Natural killer cell (primary cell): ENCODE results near the gene PUS1. TPM values are rescaled to one million over a fixed set of nuclear protein-coding genes. Genes with fewer than 3 reads are reported as not detected.

Source experiments
- ATAC-seq, 3 donors: fragments of 150-1000 bp in 2 of 3; fragments of 200-7000 bp in 1 of 3; cut with Tn5 transposase; 1 replicate in 1 of 3; 2 replicates in 2 of 3; pipeline ENCODE4 v1.10.0; 2021; ENCODE audit warnings: mild to moderate bottlenecking in 2 of 3, moderate library complexity in 2 of 3
- DNase-seq, 2 donors: peaks; one replicate each; pipeline versions ENCODE4 v3.0.0 to v3.0.0-alpha.2; 2013 to 2021; ENCODE audit warnings: mixed read lengths in 1 of 2
- H3K27ac ChIP-seq: one replicate; pipeline ENCODE4 v1.5.1; 2013; ENCODE audit warnings: mild to moderate bottlenecking, low read length
- H3K27me3 ChIP-seq: one replicate; pipeline ENCODE4 v1.6.1; 2013; ENCODE audit warnings: low read length; ENCODE audit not compliant: control insufficient read depth, insufficient read depth
- H3K36me3 ChIP-seq: one replicate; pipeline ENCODE4 v1.6.1; 2013; ENCODE audit warnings: low read length; ENCODE audit not compliant: control insufficient read depth, insufficient read depth
- H3K4me1 ChIP-seq: one replicate; pipeline ENCODE4 v1.6.1; 2013; ENCODE audit warnings: low read length; ENCODE audit not compliant: control insufficient read depth, insufficient read depth
- H3K4me3 ChIP-seq: one replicate; pipeline ENCODE4 v1.5.1; 2013; ENCODE audit warnings: low read length
- H3K9me3 ChIP-seq: one replicate; pipeline ENCODE4 v1.6.1; 2013; ENCODE audit warnings: low read length; ENCODE audit not compliant: control insufficient read depth, insufficient read depth
- H3K27ac Mint-ChIP-seq, 2 donors: one replicate each; pipeline ENCODE4 v1.8.0; 2022; ENCODE audit warnings: mild to moderate bottlenecking in 2 of 2, mixed read lengths in 2 of 2, moderate library complexity in 1 of 2
- H3K27me3 Mint-ChIP-seq, 2 donors: one replicate each; pipeline ENCODE4 v1.8.0; 2022; ENCODE audit warnings: low read depth in 2 of 2, mixed read lengths in 2 of 2
- H3K36me3 Mint-ChIP-seq: one replicate; pipeline ENCODE4 v1.8.0; 2022; ENCODE audit warnings: mixed read lengths
- H3K4me1 Mint-ChIP-seq, 2 donors: one replicate each; pipeline ENCODE4 v1.8.0; 2022; ENCODE audit warnings: mixed read lengths in 2 of 2
- H3K4me3 Mint-ChIP-seq: one replicate; pipeline ENCODE4 v1.8.0; 2022; ENCODE audit warnings: mild to moderate bottlenecking, moderate library complexity, mixed read lengths
- H3K9me3 Mint-ChIP-seq, 2 donors: one replicate each; pipeline ENCODE4 v1.8.0; 2022; ENCODE audit warnings: mixed read lengths in 2 of 2
- WGBS: methylation state at CpG from one replicate; pipeline ENCODE4 v1.1.7; 2013; ENCODE audit warnings: missing lambda C conversion rate; ENCODE audit not compliant: insufficient coverage; 5-methylcytosine and 5-hydroxymethylcytosine counted together
- intact Hi-C: fragments of 100-400 bp; cut with micrococcal nuclease; formaldehyde crosslinking; loops from one replicate; pipeline ENCODE4 v1.14.2; 2022
- total RNA-seq, 4 donors: library from RNA; stranded (reverse); fragments of 120-200 nt in 1 of 4; gene quantifications; one replicate each; pipeline versions ENCODE4 v1.2.3 to v1.2.4, GENCODE V29; 2013 to 2022
- TF ChIP-seq, protein P1 (sequence below): fragments of 200-600 bp; IDR thresholded peaks from one replicate; pipeline ENCODE4 v1.8.0; 2022; ENCODE audit warnings: antibody characterized with exemption

The PUS1 gene
- total RNA-seq, 3 donors from 2014 or later (not counting 1 experiment from before 2014, with no cell fraction given) = 16.9 to 21.9 (median 20.6) TPM

DNA sequence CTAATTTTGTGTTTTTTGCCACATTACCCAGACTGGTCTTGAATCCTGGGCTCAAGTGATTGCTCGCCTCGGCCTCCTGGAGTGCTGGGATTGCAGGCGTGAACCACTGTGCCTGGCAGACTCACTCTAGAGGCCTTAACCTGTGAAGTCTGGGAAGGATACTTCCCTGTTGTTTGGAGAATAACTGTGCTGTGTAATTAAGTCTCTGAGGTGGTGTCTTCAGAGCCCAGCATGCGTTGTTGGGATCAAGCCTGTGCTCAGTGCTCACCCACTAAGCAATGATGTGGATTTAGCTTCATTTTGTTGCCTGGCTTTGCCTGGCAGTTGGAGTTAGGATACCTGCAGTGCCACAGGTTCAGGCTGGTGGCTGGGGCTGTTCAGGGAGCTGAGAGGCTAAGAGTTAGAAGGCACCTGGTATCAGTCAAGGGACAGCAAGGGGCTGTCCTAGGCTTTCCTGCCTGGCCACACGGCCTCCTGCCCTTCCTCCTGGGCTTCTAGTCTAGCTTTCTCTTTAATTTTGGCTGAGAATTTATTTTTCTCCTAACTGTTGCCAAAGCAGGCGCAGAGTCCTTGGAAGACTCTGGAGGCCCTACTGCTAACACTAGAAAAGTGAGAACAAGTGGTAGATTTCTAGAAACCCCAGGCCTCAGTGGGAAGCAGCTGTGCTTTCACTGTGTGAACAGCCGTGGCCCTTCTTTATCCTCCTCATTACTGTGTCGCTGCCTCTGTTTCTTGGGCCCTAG lies 59.1 kb downstream of the PUS1 start:
- peaks cover 66% of the 10 kb centered on the region for H3K36me3 ChIP-seq
- 97% methylated on average over 8 of the region's 8 CpGs for WGBS
- no peak for DNase-seq
- ATAC-seq = no peak
- Mint-ChIP-seq H3K9me3 (no peaks in the 10 kb centered on the region), H3K27me3 (no peaks in the 10 kb centered on the region), H3K4me1 (peaks cover 0 to 4% of the 10 kb centered on the region in 2 donors), H3K4me3 (no peak overlapping the region), H3K36me3 (peaks cover 13% of the 10 kb centered on the region), H3K27ac (peak overlapping the region in 1 of 2 donors; percentile 49)
- no peak overlapping the region for H3K4me3 ChIP-seq
- H3K4me1 ChIP-seq = no peaks in the 10 kb centered on the region
- no peak overlapping the region for H3K27ac ChIP-seq
- intact Hi-C loops = no loop called here
- TF ChIP-seq, protein P1, sequence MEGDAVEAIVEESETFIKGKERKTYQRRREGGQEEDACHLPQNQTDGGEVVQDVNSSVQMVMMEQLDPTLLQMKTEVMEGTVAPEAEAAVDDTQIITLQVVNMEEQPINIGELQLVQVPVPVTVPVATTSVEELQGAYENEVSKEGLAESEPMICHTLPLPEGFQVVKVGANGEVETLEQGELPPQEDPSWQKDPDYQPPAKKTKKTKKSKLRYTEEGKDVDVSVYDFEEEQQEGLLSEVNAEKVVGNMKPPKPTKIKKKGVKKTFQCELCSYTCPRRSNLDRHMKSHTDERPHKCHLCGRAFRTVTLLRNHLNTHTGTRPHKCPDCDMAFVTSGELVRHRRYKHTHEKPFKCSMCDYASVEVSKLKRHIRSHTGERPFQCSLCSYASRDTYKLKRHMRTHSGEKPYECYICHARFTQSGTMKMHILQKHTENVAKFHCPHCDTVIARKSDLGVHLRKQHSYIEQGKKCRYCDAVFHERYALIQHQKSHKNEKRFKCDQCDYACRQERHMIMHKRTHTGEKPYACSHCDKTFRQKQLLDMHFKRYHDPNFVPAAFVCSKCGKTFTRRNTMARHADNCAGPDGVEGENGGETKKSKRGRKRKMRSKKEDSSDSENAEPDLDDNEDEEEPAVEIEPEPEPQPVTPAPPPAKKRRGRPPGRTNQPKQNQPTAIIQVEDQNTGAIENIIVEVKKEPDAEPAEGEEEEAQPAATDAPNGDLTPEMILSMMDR = no peak
- H3K9me3 ChIP-seq = no peaks in the 10 kb centered on the region
- H3K27me3 ChIP-seq = no peaks in the 10 kb centered on the region

DNA sequence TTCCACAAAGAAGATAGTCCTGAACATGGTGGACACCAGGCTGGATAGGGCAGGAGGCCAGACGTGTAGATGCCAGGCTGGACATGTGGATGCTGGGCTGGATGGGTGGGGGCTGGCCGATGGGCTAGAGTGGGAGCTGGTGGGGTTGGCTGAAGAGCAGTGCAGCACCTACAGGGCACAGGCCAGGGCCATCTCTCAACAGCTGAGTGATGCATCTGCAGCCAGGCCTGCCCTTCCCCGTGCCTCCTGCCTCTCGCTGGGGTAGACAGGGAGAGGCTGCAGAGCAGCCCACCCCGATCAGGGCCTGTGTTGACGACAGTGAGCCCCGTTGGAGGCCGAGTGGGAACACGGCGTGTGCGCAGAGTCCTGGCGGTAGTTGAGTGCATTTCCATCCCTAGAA lies 59.9 kb downstream of the PUS1 start:
- DNase-seq (no peak), ATAC-seq (no peak)
- H3K27me3 Mint-ChIP-seq = no peaks in the 10 kb centered on the region
- Histone ChIP-seq H3K27me3 (no peaks in the 10 kb centered on the region), H3K27ac (no peak overlapping the region), H3K4me1 (no peaks in the 10 kb centered on the region), H3K4me3 (no peak overlapping the region), H3K9me3 (no peaks in the 10 kb centered on the region), H3K36me3 (peaks cover 71% of the 10 kb centered on the region)
- H3K9me3 Mint-ChIP-seq = no peaks in the 10 kb centered on the region
- TF ChIP-seq, protein P1 = no peak
- H3K36me3 Mint-ChIP-seq = peaks cover 21% of the 10 kb centered on the region
- 96% methylated on average over 12 of the region's 12 CpGs for WGBS
- H3K27ac Mint-ChIP-seq = peak overlapping the region in 1 of 2 donors; percentile 49
- H3K4me1 Mint-ChIP-seq = peaks cover 0 to 4% of the 10 kb centered on the region in 2 donors
- no peak overlapping the region for H3K4me3 Mint-ChIP-seq
- intact Hi-C loops = no loop called here

DNA sequence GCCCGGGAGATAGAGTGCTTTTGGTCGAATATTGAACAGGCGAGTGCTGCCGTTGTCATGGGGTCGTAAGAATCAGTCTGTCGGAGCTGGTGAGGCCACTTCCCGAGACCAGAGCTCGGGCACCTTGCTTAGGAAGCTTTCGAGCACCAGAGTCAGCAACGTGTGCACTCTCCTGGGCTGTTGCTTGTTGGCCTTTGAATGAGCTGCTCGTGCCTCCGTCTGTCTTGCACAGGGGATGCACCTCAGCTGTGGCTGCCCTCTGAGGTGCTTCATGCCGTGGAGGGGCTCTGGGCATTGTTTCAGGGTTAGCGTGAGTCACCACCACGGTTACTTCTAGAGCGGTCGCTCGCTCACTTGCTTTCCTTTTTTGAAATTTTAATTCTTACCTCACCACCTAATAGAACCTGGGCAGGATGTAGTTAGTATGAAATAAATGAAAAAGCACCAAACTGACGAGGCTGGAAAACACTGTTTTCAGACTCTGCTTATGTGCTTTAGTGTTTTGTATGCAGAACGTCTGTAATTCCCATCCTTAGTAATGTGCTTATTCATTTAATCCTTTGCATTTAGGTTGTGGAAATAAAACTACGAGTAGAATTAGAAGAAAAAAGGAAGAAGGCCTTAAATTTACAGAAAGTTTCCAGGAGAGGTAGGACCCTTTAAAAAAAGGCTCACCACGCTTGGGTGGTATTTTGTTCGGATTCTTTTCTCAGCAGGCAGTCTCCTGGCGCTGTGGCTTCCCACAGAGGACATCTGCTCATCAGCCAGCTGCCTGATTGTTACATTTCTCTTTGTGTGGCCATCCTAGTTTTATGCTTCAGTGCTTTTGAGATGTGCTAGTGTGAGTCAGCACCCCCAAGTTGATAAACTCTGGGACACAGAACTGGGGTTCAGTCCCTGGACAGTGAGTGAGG lies 61.2 kb downstream of the PUS1 start:
- intact Hi-C loops = no loop called here
- H3K4me1 Mint-ChIP-seq = peaks cover 0 to 4% of the 10 kb centered on the region in 2 donors

More for the DNA sequence above, 61.2 kb downstream of the PUS1 start:
- no peak overlapping the region for H3K27ac ChIP-seq
- TF ChIP-seq, protein P1 = no peak
- H3K9me3 Mint-ChIP-seq = no peaks in the 10 kb centered on the region
- no peak overlapping the region for H3K4me3 Mint-ChIP-seq
- no peak overlapping the region for H3K4me3 ChIP-seq
- H3K9me3 ChIP-seq = no peaks in the 10 kb centered on the region
- WGBS = 94% methylated on average over 23 of the region's 24 CpGs
- H3K27me3 Mint-ChIP-seq = no peaks in the 10 kb centered on the region
- DNase-seq (no peak), ATAC-seq (no peak)
- H3K27ac Mint-ChIP-seq = no peak overlapping the region
- H3K36me3 Mint-ChIP-seq = peaks cover 29% of the 10 kb centered on the region
- peaks cover 78% of the 10 kb centered on the region for H3K36me3 ChIP-seq
- H3K27me3 ChIP-seq = no peaks in the 10 kb centered on the region
- no peaks in the 10 kb centered on the region for H3K4me1 ChIP-seq
